Smooth muscle cell (in vitro differentiated cells): ENCODE measurements around the gene MRPL38. TPM values are rescaled to one million over a fixed set of nuclear protein-coding genes. Genes with fewer than 3 reads are reported as not detected.

ENCODE experiments used
- DNase-seq: peaks from one replicate; lab custom pipeline; 2025; ENCODE audit not compliant: unreplicated experiment; lab: John Stamatoyannopoulos, UW
- H2AFZ ChIP-seq: fragments of 200-600 bp; sonication (generic); 2 replicates; pipeline ENCODE4 v1.6.0; 2016; ENCODE audit warnings: antibody characterized with exemption, low read depth, mild to moderate bottlenecking
- H3F3A ChIP-seq: fragments of 200-600 bp; sonication (generic); 2 replicates; pipeline ENCODE4 v1.6.0; 2017; ENCODE audit warnings: antibody characterized with exemption, low read depth
- H3K27ac ChIP-seq: fragments of 200-600 bp; sonication (generic); 2 replicates; pipeline ENCODE4 v1.5.1; 2016; ENCODE audit warnings: low read depth, mild to moderate bottlenecking
- H3K27me3 ChIP-seq: fragments of 200-600 bp; sonication (generic); 2 replicates; pipeline ENCODE4 v1.6.1; 2016; ENCODE audit warnings: low read depth, mild to moderate bottlenecking
- H3K36me3 ChIP-seq: fragments of 200-600 bp; sonication (generic); 2 replicates; pipeline ENCODE4 v1.5.1; 2016; ENCODE audit warnings: low read depth
- H3K4me1 ChIP-seq: fragments of 200-600 bp; sonication (generic); 2 replicates; pipeline ENCODE4 v1.5.1; 2016; ENCODE audit warnings: low read depth
- H3K4me2 ChIP-seq: fragments of 200-600 bp; sonication (generic); 2 replicates; pipeline ENCODE4 v1.6.0; 2016; ENCODE audit warnings: mild to moderate bottlenecking
- H3K4me3 ChIP-seq: fragments of 200-600 bp; sonication (generic); 2 replicates; pipeline ENCODE4 v1.5.1; 2016; ENCODE audit warnings: mild to moderate bottlenecking
- H3K79me2 ChIP-seq: fragments of 200-600 bp; sonication (generic); 2 replicates; pipeline ENCODE4 v1.6.0; 2016; ENCODE audit warnings: low read depth, mild to moderate bottlenecking
- H3K9ac ChIP-seq: fragments of 200-600 bp; sonication (generic); 2 replicates; pipeline ENCODE4 v1.6.0; 2016; ENCODE audit warnings: low read depth
- H3K9me3 ChIP-seq: fragments of 200-600 bp; sonication (generic); replicated peaks from 2 replicates; pipeline ENCODE4 v1.5.1; 2016; ENCODE audit warnings: low read depth
- H4K20me1 ChIP-seq: fragments of 200-600 bp; sonication (generic); 2 replicates; pipeline ENCODE4 v1.6.0; 2016; ENCODE audit warnings: low read depth
- WGBS: methylation state at CpG from one replicate; pipeline ENCODE4 v1.1.7; 2016; ENCODE audit warnings: low lambda C conversion rate; 5-methylcytosine and 5-hydroxymethylcytosine counted together
- polyA plus RNA-seq: library from polyadenylated mRNA; unstranded; fragments of >200 nt; fragmentation: Nextera tagmentation; extraction: Ambion mirVana; gene quantifications from 2 replicates; pipeline ENCODE4 v1.2.1, GENCODE V29; 2016
- total RNA-seq: library from RNA; depleted of rRNA; stranded (reverse); fragments of >200 nt; gene quantifications from 2 replicates; pipeline ENCODE4 v1.2.3, GENCODE V29; 2014
- TF ChIP-seq, protein P1 (sequence below): fragments of 200-600 bp; sonication (generic); IDR thresholded peaks from 2 replicates; pipeline ENCODE4 v1.5.1; 2017; ENCODE audit warnings: borderline replicate concordance, mild to moderate bottlenecking, antibody characterized with exemption; ENCODE audit not compliant: insufficient read depth, poor library complexity, severe bottlenecking

The MRPL38 gene
- total and polyA plus RNA-seq, 2 experiments from 2014 or later = 48.4 to 90.5 TPM

DNA sequence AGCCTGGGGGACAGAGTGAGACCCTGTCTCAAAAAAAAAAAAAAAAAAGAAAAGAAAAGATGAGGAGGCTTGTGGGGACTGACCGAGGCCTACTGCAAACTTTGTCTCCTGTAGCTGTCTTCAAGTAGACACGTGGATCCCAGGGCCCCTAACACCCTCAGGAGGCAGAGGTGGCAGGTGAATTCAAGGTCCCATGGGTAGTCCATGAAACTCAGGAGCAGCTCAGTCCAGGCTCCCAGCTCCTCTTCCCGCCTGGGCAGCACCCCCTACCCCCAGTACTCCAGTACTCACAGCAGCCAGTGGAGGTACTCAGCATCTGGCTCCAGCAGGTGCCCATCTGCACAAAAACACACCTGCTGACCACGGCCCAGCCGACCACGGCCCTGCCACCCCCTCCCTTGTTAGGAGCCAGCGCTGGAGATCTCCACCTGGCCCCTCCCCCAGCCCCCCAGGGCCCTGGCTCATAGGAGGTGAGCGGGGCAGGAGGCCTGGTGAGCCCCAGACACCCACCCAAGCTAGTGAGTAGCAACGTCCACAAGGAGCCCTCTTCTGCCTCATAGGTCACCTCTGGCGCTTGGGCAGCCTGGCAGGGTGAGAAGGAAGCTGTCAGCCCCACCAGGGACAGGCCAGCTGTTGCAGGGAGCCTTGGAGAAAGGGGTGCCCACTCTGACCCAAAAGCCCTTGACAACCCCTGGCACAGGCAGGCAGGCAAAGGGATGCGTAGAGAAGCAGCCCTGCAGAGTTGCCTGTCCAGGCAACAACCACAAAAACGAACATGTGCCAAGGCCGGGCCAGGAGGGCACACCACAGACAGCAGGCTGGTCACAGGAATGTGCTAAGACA, 3.8 kb downstream of the MRPL38 start:
- H3K79me2 ChIP-seq = peaks cover 8% of the 10 kb centered on the region
- no peak for DNase-seq
- no peak overlapping the region for H3K4me2 ChIP-seq
- no peaks in the 10 kb centered on the region for H3K27me3 ChIP-seq
- no peaks in the 10 kb centered on the region for H3K9me3 ChIP-seq
- TF ChIP-seq, protein P1, sequence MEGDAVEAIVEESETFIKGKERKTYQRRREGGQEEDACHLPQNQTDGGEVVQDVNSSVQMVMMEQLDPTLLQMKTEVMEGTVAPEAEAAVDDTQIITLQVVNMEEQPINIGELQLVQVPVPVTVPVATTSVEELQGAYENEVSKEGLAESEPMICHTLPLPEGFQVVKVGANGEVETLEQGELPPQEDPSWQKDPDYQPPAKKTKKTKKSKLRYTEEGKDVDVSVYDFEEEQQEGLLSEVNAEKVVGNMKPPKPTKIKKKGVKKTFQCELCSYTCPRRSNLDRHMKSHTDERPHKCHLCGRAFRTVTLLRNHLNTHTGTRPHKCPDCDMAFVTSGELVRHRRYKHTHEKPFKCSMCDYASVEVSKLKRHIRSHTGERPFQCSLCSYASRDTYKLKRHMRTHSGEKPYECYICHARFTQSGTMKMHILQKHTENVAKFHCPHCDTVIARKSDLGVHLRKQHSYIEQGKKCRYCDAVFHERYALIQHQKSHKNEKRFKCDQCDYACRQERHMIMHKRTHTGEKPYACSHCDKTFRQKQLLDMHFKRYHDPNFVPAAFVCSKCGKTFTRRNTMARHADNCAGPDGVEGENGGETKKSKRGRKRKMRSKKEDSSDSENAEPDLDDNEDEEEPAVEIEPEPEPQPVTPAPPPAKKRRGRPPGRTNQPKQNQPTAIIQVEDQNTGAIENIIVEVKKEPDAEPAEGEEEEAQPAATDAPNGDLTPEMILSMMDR = no peak
- H3K36me3 ChIP-seq = no peaks in the 10 kb centered on the region
- H3K9ac ChIP-seq = no peak overlapping the region
- H2AFZ ChIP-seq = no peak overlapping the region
- peaks cover 10% of the 10 kb centered on the region for H3K4me1 ChIP-seq
- H3K4me3 ChIP-seq = no peak overlapping the region
- H4K20me1 ChIP-seq = no peaks in the 10 kb centered on the region
- H3K27ac ChIP-seq = no peak overlapping the region
- H3F3A ChIP-seq = peaks cover 12% of the 10 kb centered on the region
- WGBS = 96% methylated on average over 13 of the region's 13 CpGs

DNA sequence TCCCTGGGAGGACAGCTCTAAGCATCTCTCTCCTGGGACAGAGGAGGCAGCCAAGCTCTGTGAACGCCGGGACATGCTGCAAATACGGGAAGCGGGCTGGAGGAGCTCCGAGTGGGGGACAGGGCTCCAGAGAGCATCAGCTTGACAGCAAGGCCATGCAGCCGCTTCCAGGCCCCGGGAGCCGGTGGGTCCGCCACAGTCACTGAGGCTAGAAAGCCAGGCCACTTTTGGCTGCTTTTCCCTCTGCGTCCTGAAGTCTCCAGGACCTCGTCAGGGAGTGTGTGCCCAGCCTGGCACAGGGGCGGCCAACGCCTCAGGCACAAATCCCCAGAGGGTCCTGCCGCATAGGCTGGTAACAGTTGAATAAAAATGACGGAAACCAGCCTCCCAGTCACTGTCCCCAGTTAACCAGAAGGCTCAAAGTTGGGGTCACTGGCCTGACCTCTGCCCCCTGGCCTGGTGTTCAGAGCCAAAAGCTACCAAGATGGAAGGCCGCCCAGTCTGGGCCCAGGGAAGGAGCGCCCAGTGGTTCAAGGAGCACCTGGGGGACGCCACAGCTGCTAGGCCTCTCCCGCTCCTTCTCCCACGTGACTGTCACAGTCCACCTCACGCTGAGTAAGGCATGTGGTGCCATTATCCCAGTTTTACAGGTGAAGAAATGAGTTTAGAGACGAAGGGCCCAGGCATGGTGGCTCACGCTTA, 4.8 kb downstream of the MRPL38 start:
- no peaks in the 10 kb centered on the region for H3K9me3 ChIP-seq
- peaks cover 16% of the 10 kb centered on the region for H3K79me2 ChIP-seq
- H3K4me3 ChIP-seq = no peak overlapping the region
- H4K20me1 ChIP-seq = no peaks in the 10 kb centered on the region
- peaks cover 12% of the 10 kb centered on the region for H3F3A ChIP-seq
- no peaks in the 10 kb centered on the region for H3K36me3 ChIP-seq
- TF ChIP-seq, protein P1 = no peak
- 97% methylated on average over 23 of the region's 23 CpGs for WGBS
- no peak overlapping the region for H2AFZ ChIP-seq
- no peaks in the 10 kb centered on the region for H3K27me3 ChIP-seq
- H3K9ac ChIP-seq = no peak overlapping the region
- no peak overlapping the region for H3K4me2 ChIP-seq
- DNase-seq = no peak
- H3K4me1 ChIP-seq = peaks cover 18% of the 10 kb centered on the region
- H3K27ac ChIP-seq = no peak overlapping the region

DNA sequence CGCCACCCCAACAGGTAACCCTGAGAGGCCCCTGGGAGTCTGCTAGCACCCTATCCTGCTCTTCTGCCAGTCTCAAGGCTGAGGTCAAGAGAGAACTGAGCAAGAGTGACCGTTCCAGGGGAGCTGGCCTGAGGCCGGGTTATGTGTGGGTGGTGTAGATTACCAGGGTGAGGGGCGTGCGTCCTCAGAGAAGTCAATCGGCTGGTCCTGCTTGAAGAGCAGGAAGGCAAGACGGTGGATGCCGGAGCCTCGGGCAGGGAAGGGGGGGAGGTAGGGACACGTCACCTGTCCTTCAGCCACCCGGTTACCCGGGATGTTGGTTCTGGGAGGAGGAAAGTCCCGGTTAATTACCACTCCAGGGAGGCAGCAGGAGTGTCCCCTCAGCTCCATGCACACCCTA, 5.3 kb downstream of the MRPL38 start:
- Histone ChIP-seq H3K9me3 (no peaks in the 10 kb centered on the region), H3K27me3 (no peaks in the 10 kb centered on the region), H4K20me1 (no peaks in the 10 kb centered on the region), H3K27ac (no peak overlapping the region), H3F3A (peaks cover 12% of the 10 kb centered on the region), H3K79me2 (peaks cover 15% of the 10 kb centered on the region), H3K4me3 (no peak overlapping the region), H3K4me1 (peaks cover 22% of the 10 kb centered on the region), H3K36me3 (no peaks in the 10 kb centered on the region), H3K4me2 (no peak overlapping the region), H2AFZ (no peak overlapping the region), H3K9ac (no peak overlapping the region)
- TF ChIP-seq, protein P1 = no peak
- no peak for DNase-seq
- WGBS = 93% methylated on average over 13 of the region's 13 CpGs
